GM08714 (cell line): ENCODE results near the gene RSU1.

Experiments
- H3K4me3 ChIP-seq: fragments of 200-500 bp; sonication (Bioruptor generic); 2 replicates; pipeline ENCODE4 v1.5.1; 2014; ENCODE audit warnings: mild to moderate bottlenecking, low read length, inconsistent platforms
- ZNF274 ChIP-seq: IDR thresholded peaks from 2 replicates; pipeline ENCODE4 v1.6.1; 2012; ENCODE audit warnings: mild to moderate bottlenecking, low read depth, low read length

The RSU1 gene

GRCh38 chr10:16809074-16809718, 8.0 kb downstream of the RSU1 start:
- H3K4me3 ChIP-seq, result no peak overlapping the region
- no peak for TF ChIP-seq ZNF274

- TF ChIP-seq ZNF274, result no peak
- no peak overlapping the region for H3K4me3 ChIP-seq
These were observed 13.1 kb downstream of the RSU1 start for GRCh38 chr10:16804123-16804522.

GRCh38 chr10:16803464-16803863, 13.8 kb downstream of the RSU1 start:
- H3K4me3 ChIP-seq, result no peak overlapping the region
- TF ChIP-seq ZNF274, result no peak

GRCh38 chr10:16799621-16800020, 17.6 kb downstream of the RSU1 start:
- H3K4me3 ChIP-seq, result no peak overlapping the region
- no peak for TF ChIP-seq ZNF274

GRCh38 chr10:16798571-16798970, 18.7 kb downstream of the RSU1 start:
- TF ChIP-seq ZNF274, result no peak
- H3K4me3 ChIP-seq, result no peak overlapping the region

GRCh38 chr10:16795410-16796073, 21.7 kb downstream of the RSU1 start:
- no peak overlapping the region for H3K4me3 ChIP-seq
- no peak for TF ChIP-seq ZNF274

- H3K4me3 ChIP-seq, result no peak overlapping the region
- no peak for TF ChIP-seq ZNF274
These were observed 23.2 kb downstream of the RSU1 start for GRCh38 chr10:16794005-16794404.

GRCh38 chr10:16792675-16793074, 24.5 kb downstream of the RSU1 start:
- TF ChIP-seq ZNF274, result no peak
- H3K4me3 ChIP-seq, result no peak overlapping the region

GRCh38 chr10:16789765-16790164, 27.5 kb downstream of the RSU1 start:
- H3K4me3 ChIP-seq, result no peak overlapping the region
- TF ChIP-seq ZNF274, result no peak

- no peak for TF ChIP-seq ZNF274
- H3K4me3 ChIP-seq, result no peak overlapping the region
These were observed 28.0 kb downstream of the RSU1 start for GRCh38 chr10:16789261-16789660.

- H3K4me3 ChIP-seq, result no peak overlapping the region
- TF ChIP-seq ZNF274, result no peak
These were observed 28.4 kb downstream of the RSU1 start for GRCh38 chr10:16788778-16789177.

GRCh38 chr10:16788125-16788524, 29.1 kb downstream of the RSU1 start:
- H3K4me3 ChIP-seq, result no peak overlapping the region; the same call in 1 of the 2 replicates
- TF ChIP-seq ZNF274, result no peak

- H3K4me3 ChIP-seq, result no peak overlapping the region
- TF ChIP-seq ZNF274, result no peak
These were observed 29.8 kb downstream of the RSU1 start for GRCh38 chr10:16787361-16787791.

GRCh38 chr10:16780338-16780880, 36.8 kb downstream of the RSU1 start:
- no peak for TF ChIP-seq ZNF274
- H3K4me3 ChIP-seq, result no peak overlapping the region

GRCh38 chr10:16779384-16779915, 37.8 kb downstream of the RSU1 start:
- TF ChIP-seq ZNF274, result no peak
- no peak overlapping the region for H3K4me3 ChIP-seq
